SK-N-SH (cell line): Measurements from ENCODE around the gene PAM. TPM values are rescaled to one million over a fixed set of nuclear protein-coding genes. Genes with fewer than 3 reads are reported as not detected.

ENCODE experiments used
- CTCF ChIA-PET: fragments of 300-600, 350-600 bp; formaldehyde crosslinking; extraction: SDS; loops from one replicate; lab custom pipeline; 2021; lab: Yijun Ruan, JAX
- POLR2A ChIA-PET: fragments of 350-600 bp; sonication (Branson Sonifier 250); formaldehyde crosslinking; extraction: SDS; loops from one replicate; lab custom pipeline; 2020; ENCODE audit warnings: antibody characterized with exemption, inconsistent platforms; lab: Yijun Ruan, JAX
- DNase-seq: peaks from one replicate; pipeline ENCODE4 v3.0.0; 2012
- H2AFZ ChIP-seq: fragments of 200-600 bp; sonication (generic); 2 replicates; pipeline ENCODE4 v1.8.1; 2016; ENCODE audit warnings: antibody characterized with exemption, mild to moderate bottlenecking, low read depth
- H3F3A ChIP-seq: fragments of 200-600 bp; sonication (generic); replicated peaks from 2 replicates; pipeline ENCODE3; 2016; ENCODE audit warnings: antibody characterized with exemption, mild to moderate bottlenecking; ENCODE audit not compliant: insufficient read depth
- H3K27ac ChIP-seq, 2 experiments: fragments of 200-500 bp in 1 of 2; fragments of 200-600 bp in 1 of 2; sonication (Bioruptor generic) in 1 of 2; sonication (generic), shearing (Covaris generic) in 1 of 2; 2 replicates each; pipeline versions ENCODE4 v1.5.1 to v1.6.1; 2014 to 2016; ENCODE audit warnings: low read depth in 2 of 2, inconsistent platforms in 1 of 2, low read length in 1 of 2, mild to moderate bottlenecking in 1 of 2, mixed read lengths in 1 of 2
- H3K27me3 ChIP-seq: fragments of 200-600 bp; sonication (generic), shearing (Covaris generic); 2 replicates; pipeline ENCODE4 v1.6.1; 2016; ENCODE audit warnings: mixed run types; ENCODE audit not compliant: insufficient read depth
- H3K36me3 ChIP-seq, 2 experiments: fragments of 200-500 bp in 1 of 2; fragments of 200-600 bp in 1 of 2; sonication (Bioruptor generic) in 1 of 2; sonication (generic) in 1 of 2; replicated peaks in 1 of 2; 2 replicates each; pipeline versions ENCODE3 to v1.5.1; 2014 to 2016; ENCODE audit warnings: low read length in 1 of 2, mild to moderate bottlenecking in 1 of 2; ENCODE audit not compliant: insufficient read depth in 2 of 2, control insufficient read depth in 1 of 2
- H3K4me1 ChIP-seq, 2 experiments: fragments of 200-500 bp in 1 of 2; fragments of 200-600 bp in 1 of 2; sonication (Bioruptor generic) in 1 of 2; sonication (generic), shearing (Covaris generic) in 1 of 2; 2 replicates each; pipeline versions ENCODE4 v1.5.1 to v1.6.1; 2014 to 2016; ENCODE audit warnings: low read depth in 1 of 2, low read length in 1 of 2, mixed run types in 1 of 2; ENCODE audit not compliant: insufficient read depth in 2 of 2, control insufficient read depth in 1 of 2
- H3K4me2 ChIP-seq: fragments of 200-600 bp; sonication (generic), shearing (Covaris generic); 2 replicates; pipeline ENCODE4 v1.6.1; 2017; ENCODE audit warnings: mixed run types
- H3K4me3 ChIP-seq, 2 experiments: fragments of 200-500 bp in 1 of 2; fragments of 200-600 bp in 1 of 2; sonication (Bioruptor generic) in 1 of 2; sonication (generic), shearing (Covaris generic) in 1 of 2; 2 replicates each; pipeline versions ENCODE4 v1.5.1 to v1.8.1; 2014 to 2016; ENCODE audit warnings: low read depth in 2 of 2, inconsistent platforms in 1 of 2, low read length in 1 of 2, mild to moderate bottlenecking in 1 of 2, mixed read lengths in 1 of 2, moderate library complexity in 1 of 2
- H3K79me2 ChIP-seq: fragments of 200-600 bp; sonication (generic); 2 replicates; pipeline ENCODE4 v1.8.1; 2017; ENCODE audit warnings: mild to moderate bottlenecking; ENCODE audit not compliant: insufficient read depth
- H3K9ac ChIP-seq: fragments of 200-600 bp; sonication (generic); 2 replicates; pipeline ENCODE4 v1.6.1; 2017; ENCODE audit warnings: mixed run types
- H3K9me2 ChIP-seq: fragments of 200-600 bp; sonication (generic); 2 replicates; pipeline ENCODE4 v1.6.1; 2017; ENCODE audit warnings: mixed run types
- H3K9me3 ChIP-seq: fragments of 200-600 bp; sonication (generic); 2 replicates; pipeline ENCODE4 v1.6.1; 2017; ENCODE audit warnings: mixed run types, mild to moderate bottlenecking, moderate library complexity
- H4K20me1 ChIP-seq: fragments of 200-600 bp; sonication (generic); 2 replicates; pipeline ENCODE4 v1.6.1; 2017; ENCODE audit warnings: mild to moderate bottlenecking, mixed run types; ENCODE audit not compliant: insufficient read depth
- JUND ChIP-seq: IDR thresholded peaks from 2 replicates; pipeline ENCODE4 v1.4.0; 2012
- POLR2AphosphoS5 ChIP-seq: IDR thresholded peaks from 2 replicates; pipeline ENCODE4 v1.6.1; 2012; ENCODE audit warnings: low read depth, low read length
- RXRA ChIP-seq: IDR thresholded peaks from 2 replicates; pipeline ENCODE4 v1.4.0; 2012; ENCODE audit warnings: low read depth, mild to moderate bottlenecking, borderline replicate concordance
- WGBS: methylation state at CpG from one replicate; pipeline ENCODE4 v1.1.6; 2017; ENCODE audit warnings: low lambda C conversion rate; 5-methylcytosine and 5-hydroxymethylcytosine counted together
- polyA plus RNA-seq, 3 experiments: library from polyadenylated mRNA; depleted of rRNA; stranded (reverse); fragments of >200 nt; gene quantifications; 2 replicates each; pipeline ENCODE4 v1.2.3, GENCODE V29; 2012
- TF ChIP-seq, protein P1 (sequence below): fragments of 150-350 bp; IDR thresholded peaks from 2 replicates; pipeline ENCODE4 v1.6.1; 2017; ENCODE audit warnings: antibody characterized with exemption, low read length, low read depth, borderline replicate concordance
- TF ChIP-seq, protein P2 (sequence below): fragments of 200-600 bp; sonication (generic); IDR thresholded peaks from 2 replicates; pipeline ENCODE4 v1.6.1; 2017; ENCODE audit warnings: antibody characterized with exemption, mild to moderate bottlenecking, moderate library complexity

PAM gene
- polyA plus RNA-seq, 1 of the 3 experiments (the other 2 are of a cell fraction) = 507 TPM

DNA sequence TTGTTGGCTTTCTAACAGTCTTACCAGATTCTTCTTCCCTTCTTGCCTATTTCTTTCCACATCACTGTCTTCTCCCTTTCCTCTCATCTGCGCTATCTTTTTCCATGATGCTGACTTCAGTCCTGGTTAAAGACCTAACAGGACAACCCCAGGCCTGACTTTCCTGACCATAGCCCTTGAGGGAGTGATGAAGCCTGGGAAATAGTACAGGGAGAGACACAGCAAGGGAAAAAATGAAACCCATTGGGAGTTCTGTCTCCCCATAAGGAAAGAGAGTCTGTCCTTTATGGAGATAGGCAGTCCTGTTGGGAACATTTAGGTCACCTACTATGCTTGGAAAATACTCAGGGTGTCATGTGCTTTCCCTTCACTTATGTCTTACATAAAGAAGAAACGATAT, 272.2 kb downstream of the PAM start:
- Histone ChIP-seq H3K9me3 (no peaks in the 10 kb centered on the region), H3K4me2 (no peak overlapping the region), H3K4me3 (no peak overlapping the region), H3K9me2 (no peaks in the 10 kb centered on the region), H3K27me3 (no peaks in the 10 kb centered on the region), H3F3A (peaks cover 8% of the 10 kb centered on the region), H3K79me2 (no peaks in the 10 kb centered on the region), H3K4me1 (no peaks in the 10 kb centered on the region), H4K20me1 (no peaks in the 10 kb centered on the region), H2AFZ (no peak overlapping the region), H3K36me3 (peaks cover 81 to 94% of the 10 kb centered on the region in 2 experiments), H3K27ac (no peak overlapping the region), H3K9ac (no peak overlapping the region)
- TF ChIP-seq, protein P1, sequence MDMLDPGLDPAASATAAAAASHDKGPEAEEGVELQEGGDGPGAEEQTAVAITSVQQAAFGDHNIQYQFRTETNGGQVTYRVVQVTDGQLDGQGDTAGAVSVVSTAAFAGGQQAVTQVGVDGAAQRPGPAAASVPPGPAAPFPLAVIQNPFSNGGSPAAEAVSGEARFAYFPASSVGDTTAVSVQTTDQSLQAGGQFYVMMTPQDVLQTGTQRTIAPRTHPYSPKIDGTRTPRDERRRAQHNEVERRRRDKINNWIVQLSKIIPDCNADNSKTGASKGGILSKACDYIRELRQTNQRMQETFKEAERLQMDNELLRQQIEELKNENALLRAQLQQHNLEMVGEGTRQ = no peak
- POLR2A ChIA-PET = no interaction called here
- CTCF ChIA-PET = interaction anchor here (2.1 kb wide), 1 partner anchor 346 kb away, joined by 8 read pairs; no protein-coding TSS in a partner anchor
- WGBS = 93% methylated on average over 2 of the region's 2 CpGs
- DNase-seq = no peak

DNA sequence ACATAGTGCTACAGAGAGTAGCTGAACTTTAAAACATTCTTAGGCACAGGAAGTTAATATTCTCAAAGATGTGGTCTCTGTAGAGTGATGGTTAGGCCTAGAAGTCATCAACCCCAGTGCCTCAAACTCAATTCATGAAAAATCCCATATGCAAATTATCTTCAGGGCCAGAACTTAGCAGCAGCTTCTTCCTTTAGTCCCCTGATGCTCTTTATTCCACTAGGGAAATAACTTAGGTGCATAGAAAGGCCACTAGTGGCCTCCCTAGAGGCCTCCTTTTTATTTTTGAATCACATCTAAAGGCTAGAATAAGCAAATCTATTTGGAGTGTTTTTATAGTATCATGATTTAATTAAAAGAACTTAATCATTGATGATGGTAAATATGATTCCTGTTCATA, 276.5 kb downstream of the PAM start:
- ChIA-PET POLR2A (no interaction called here), CTCF (interaction anchor here (0.7 to 2.3 kb wide), 11 partner anchors 9 to 1089 kb away, joined by 3 to 11 read pairs (median 4); no protein-coding TSS in a partner anchor)
- H3K4me2 ChIP-seq = no peak overlapping the region
- H3K4me3 ChIP-seq = no peak overlapping the region
- DNase-seq = no peak
- H2AFZ ChIP-seq = no peak overlapping the region
- H3K27me3 ChIP-seq = no peaks in the 10 kb centered on the region
- TF ChIP-seq, protein P2, sequence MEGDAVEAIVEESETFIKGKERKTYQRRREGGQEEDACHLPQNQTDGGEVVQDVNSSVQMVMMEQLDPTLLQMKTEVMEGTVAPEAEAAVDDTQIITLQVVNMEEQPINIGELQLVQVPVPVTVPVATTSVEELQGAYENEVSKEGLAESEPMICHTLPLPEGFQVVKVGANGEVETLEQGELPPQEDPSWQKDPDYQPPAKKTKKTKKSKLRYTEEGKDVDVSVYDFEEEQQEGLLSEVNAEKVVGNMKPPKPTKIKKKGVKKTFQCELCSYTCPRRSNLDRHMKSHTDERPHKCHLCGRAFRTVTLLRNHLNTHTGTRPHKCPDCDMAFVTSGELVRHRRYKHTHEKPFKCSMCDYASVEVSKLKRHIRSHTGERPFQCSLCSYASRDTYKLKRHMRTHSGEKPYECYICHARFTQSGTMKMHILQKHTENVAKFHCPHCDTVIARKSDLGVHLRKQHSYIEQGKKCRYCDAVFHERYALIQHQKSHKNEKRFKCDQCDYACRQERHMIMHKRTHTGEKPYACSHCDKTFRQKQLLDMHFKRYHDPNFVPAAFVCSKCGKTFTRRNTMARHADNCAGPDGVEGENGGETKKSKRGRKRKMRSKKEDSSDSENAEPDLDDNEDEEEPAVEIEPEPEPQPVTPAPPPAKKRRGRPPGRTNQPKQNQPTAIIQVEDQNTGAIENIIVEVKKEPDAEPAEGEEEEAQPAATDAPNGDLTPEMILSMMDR = peak; percentile 48
- no peak for TF ChIP-seq JUND
- H3K79me2 ChIP-seq = no peaks in the 10 kb centered on the region
- H3K9me3 ChIP-seq = no peaks in the 10 kb centered on the region
- H4K20me1 ChIP-seq = no peaks in the 10 kb centered on the region
- H3F3A ChIP-seq = peaks cover 8% of the 10 kb centered on the region
- H3K36me3 ChIP-seq = peaks cover 56 to 70% of the 10 kb centered on the region in 2 experiments
- H3K9ac ChIP-seq = no peak overlapping the region
- no peak overlapping the region for H3K27ac ChIP-seq
- H3K4me1 ChIP-seq = no peaks in the 10 kb centered on the region
- no peaks in the 10 kb centered on the region for H3K9me2 ChIP-seq

DNA sequence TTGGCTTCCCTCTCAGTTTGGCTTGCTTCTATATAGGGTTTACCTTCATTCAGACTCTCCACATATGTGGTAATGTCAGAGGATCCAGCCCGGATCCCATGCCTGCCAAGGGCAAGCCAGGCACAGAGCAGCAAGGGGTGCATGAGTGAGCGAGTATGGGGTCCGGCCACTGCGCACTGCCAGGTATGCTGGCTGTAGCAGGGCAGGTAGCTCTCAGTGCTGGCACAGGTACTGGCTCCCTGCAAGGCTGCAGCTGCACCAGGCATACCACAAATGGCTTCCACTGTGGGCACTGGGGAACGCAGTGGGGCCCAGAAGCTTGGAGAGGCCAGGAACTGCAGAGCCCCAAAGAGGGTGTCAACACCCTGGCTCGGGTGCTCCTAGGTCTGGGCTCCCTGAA, 278.6 kb downstream of the PAM start:
- POLR2A ChIA-PET = no interaction called here
- Histone ChIP-seq H4K20me1 (no peaks in the 10 kb centered on the region), H3K9me2 (no peaks in the 10 kb centered on the region), H3K9ac (no peak overlapping the region), H3K9me3 (no peaks in the 10 kb centered on the region), H3K79me2 (no peaks in the 10 kb centered on the region), H3K4me2 (no peak overlapping the region), H3K27ac (no peak overlapping the region), H3K27me3 (no peaks in the 10 kb centered on the region), H3K4me1 (no peaks in the 10 kb centered on the region), H3F3A (peaks cover 8% of the 10 kb centered on the region), H3K36me3 (peaks cover 35 to 51% of the 10 kb centered on the region in 2 experiments), H3K4me3 (no peak overlapping the region), H2AFZ (no peak overlapping the region)
- no peak for TF ChIP-seq RXRA
- TF ChIP-seq POLR2AphosphoS5 = 0 out of 2 replicates have a peak, but pooled peaks have one; percentile 10
- 91% methylated on average over 6 of the region's 6 CpGs for WGBS
- CTCF ChIA-PET = interaction anchor here (0.7 to 1.4 kb wide), 4 partner anchors 105 to 498 kb away, joined by 3 to 4 read pairs (median 3); no protein-coding TSS in a partner anchor
- DNase-seq = no peak
